ENCODE results near the gene GINS2. TPM values are rescaled to one million over a fixed set of nuclear protein-coding genes. Genes with fewer than 3 reads are reported as not detected.

Gene GINS2
- total RNA-seq, 3 donors from 2014 or later (not counting 1 experiment from before 2014, with no cell fraction given) = 0.73 to 2.6 (median 0.89) TPM

DNA sequence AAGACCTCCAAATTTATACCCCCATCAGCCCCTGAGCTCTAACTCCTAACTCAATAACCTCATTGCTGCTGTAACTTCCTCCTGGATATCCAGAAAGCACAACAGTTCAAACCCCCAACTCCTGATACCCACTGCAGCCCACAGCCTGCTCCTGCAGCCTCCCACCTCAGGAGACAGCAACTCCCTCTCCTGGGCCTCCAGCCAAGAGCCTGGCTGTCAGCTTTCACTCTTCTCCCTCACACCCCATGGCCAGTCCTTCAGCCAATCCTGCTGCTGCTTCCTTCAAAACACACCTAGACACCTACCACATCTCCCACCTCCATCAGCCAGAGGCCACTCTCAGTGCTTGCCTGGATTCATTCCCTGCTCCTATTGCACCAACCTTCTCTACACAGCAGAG, 5.4 kb downstream of the GINS2 start:
- H3K4me3 Mint-ChIP-seq = no peak overlapping the region
- no peaks in the 10 kb centered on the region for H3K9me3 Mint-ChIP-seq
- no peak overlapping the region for H3K27ac Mint-ChIP-seq
- H3K4me1 Mint-ChIP-seq = peaks cover 10 to 20% of the 10 kb centered on the region in 2 donors
- H3K36me3 Mint-ChIP-seq = no peaks in the 10 kb centered on the region
- Histone ChIP-seq H3K4me1 (ENCODE audit: control insufficient read depth, insufficient read depth, low read length) (peaks cover 5% of the 10 kb centered on the region), H3K27ac (ENCODE audit: low read length) (no peak overlapping the region), H3K27me3 (ENCODE audit: control insufficient read depth, insufficient read depth, low read length) (no peaks in the 10 kb centered on the region), H3K36me3 (ENCODE audit: control insufficient read depth, insufficient read depth, low read length) (no peaks in the 10 kb centered on the region), H3K4me3 (ENCODE audit: low read length) (no peak overlapping the region), H3K9me3 (ENCODE audit: control insufficient read depth, insufficient read depth, low read length) (no peaks in the 10 kb centered on the region)
- intact Hi-C loops (cut with micrococcal nuclease) = no loop called here
- H3K27me3 Mint-ChIP-seq (ENCODE audit: low read depth in 2 of 2) = no peaks in the 10 kb centered on the region
- TF ChIP-seq, protein P1, sequence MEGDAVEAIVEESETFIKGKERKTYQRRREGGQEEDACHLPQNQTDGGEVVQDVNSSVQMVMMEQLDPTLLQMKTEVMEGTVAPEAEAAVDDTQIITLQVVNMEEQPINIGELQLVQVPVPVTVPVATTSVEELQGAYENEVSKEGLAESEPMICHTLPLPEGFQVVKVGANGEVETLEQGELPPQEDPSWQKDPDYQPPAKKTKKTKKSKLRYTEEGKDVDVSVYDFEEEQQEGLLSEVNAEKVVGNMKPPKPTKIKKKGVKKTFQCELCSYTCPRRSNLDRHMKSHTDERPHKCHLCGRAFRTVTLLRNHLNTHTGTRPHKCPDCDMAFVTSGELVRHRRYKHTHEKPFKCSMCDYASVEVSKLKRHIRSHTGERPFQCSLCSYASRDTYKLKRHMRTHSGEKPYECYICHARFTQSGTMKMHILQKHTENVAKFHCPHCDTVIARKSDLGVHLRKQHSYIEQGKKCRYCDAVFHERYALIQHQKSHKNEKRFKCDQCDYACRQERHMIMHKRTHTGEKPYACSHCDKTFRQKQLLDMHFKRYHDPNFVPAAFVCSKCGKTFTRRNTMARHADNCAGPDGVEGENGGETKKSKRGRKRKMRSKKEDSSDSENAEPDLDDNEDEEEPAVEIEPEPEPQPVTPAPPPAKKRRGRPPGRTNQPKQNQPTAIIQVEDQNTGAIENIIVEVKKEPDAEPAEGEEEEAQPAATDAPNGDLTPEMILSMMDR (IDR thresholded peaks at IDR 0.05) = no peak
- DNase-seq (no peak), ATAC-seq (no peak)

DNA sequence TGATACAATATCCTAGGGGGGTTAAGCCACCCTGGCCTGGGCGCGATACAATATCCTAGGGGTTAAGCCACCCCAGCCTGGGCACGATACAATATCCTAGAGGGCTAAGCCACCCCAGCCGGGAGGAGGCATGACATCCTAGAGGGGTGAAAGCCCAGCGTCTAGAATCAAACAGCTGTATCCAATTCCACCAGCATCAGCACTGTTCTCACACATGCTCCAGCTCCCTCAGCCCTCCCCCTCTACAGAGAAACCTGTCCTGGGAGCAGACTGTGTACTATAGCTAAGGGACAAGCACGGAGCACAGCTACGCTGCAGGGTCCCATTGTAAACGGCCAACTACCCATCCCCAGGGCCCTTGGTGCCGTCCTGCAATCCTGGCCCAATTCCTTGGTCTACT, 6.2 kb downstream of the GINS2 start:
- ATAC-seq = no peak
- Histone ChIP-seq H3K27me3 (ENCODE audit: control insufficient read depth, insufficient read depth, low read length) (no peaks in the 10 kb centered on the region), H3K4me3 (ENCODE audit: low read length) (no peak overlapping the region), H3K27ac (ENCODE audit: low read length) (no peak overlapping the region), H3K4me1 (ENCODE audit: control insufficient read depth, insufficient read depth, low read length) (no peaks in the 10 kb centered on the region), H3K9me3 (ENCODE audit: control insufficient read depth, insufficient read depth, low read length) (no peaks in the 10 kb centered on the region), H3K36me3 (ENCODE audit: control insufficient read depth, insufficient read depth, low read length) (no peaks in the 10 kb centered on the region)
- intact Hi-C loops (cut with micrococcal nuclease) = no loop called here
- DNase-seq = no peak
- no peak overlapping the region for H3K4me3 Mint-ChIP-seq
- TF ChIP-seq, protein P1 (IDR thresholded peaks at IDR 0.05) = no peak
- no peaks in the 10 kb centered on the region for H3K9me3 Mint-ChIP-seq
- no peaks in the 10 kb centered on the region for H3K36me3 Mint-ChIP-seq
- no peak overlapping the region for H3K27ac Mint-ChIP-seq
- WGBS (ENCODE audit: insufficient coverage) = 99% methylated on average over 9 of the region's 9 CpGs
- no peaks in the 10 kb centered on the region for H3K27me3 Mint-ChIP-seq (ENCODE audit: low read depth in 2 of 2)
- peaks cover 10 to 20% of the 10 kb centered on the region in 2 donors for H3K4me1 Mint-ChIP-seq

DNA sequence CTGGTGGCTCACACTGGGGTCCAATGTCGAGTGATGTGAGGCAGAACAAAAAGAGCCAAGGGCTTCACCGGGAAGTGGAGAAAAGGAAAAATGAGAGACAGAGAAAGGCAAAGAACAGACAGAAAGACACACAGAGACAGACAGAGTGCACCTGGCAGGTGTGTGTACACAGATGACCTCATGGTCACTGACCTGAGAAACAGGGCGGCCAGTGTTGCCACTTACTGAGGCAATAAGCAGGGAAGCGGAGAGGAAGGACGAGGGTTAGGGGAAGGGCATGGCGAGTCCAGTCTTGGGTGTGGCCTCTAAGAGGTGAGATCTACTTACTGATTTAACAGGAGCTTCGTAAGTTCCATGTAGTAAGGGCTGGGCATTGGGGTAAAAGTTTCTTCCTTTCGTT, 7.5 kb downstream of the GINS2 start:
- DNase-seq = no peak
- 93% methylated on average over 6 of the region's 8 CpGs for WGBS (ENCODE audit: insufficient coverage)
- TF ChIP-seq, protein P1 (IDR thresholded peaks at IDR 0.05) = no peak
- Mint-ChIP-seq H3K36me3 (no peaks in the 10 kb centered on the region), H3K4me1 (peaks cover 10 to 20% of the 10 kb centered on the region in 2 donors), H3K9me3 (no peaks in the 10 kb centered on the region), H3K27me3 (ENCODE audit: low read depth in 2 of 2) (no peaks in the 10 kb centered on the region), H3K4me3 (no peak overlapping the region), H3K27ac (peak overlapping the region in 1 of 2 donors; percentile 83)
- Histone ChIP-seq H3K9me3 (ENCODE audit: control insufficient read depth, insufficient read depth, low read length) (no peaks in the 10 kb centered on the region), H3K4me3 (ENCODE audit: low read length) (no peak overlapping the region), H3K27me3 (ENCODE audit: control insufficient read depth, insufficient read depth, low read length) (no peaks in the 10 kb centered on the region), H3K27ac (ENCODE audit: low read length) (no peak overlapping the region), H3K4me1 (ENCODE audit: control insufficient read depth, insufficient read depth, low read length) (no peaks in the 10 kb centered on the region), H3K36me3 (ENCODE audit: control insufficient read depth, insufficient read depth, low read length) (peaks cover 5% of the 10 kb centered on the region)
- no peak for ATAC-seq
- intact Hi-C loops (cut with micrococcal nuclease) = no loop called here

- H3K4me1 Mint-ChIP-seq = peaks cover 10 to 22% of the 10 kb centered on the region in 2 donors
- Histone ChIP-seq H3K27me3 (ENCODE audit: control insufficient read depth, insufficient read depth, low read length) (no peaks in the 10 kb centered on the region), H3K36me3 (ENCODE audit: control insufficient read depth, insufficient read depth, low read length) (peaks cover 11% of the 10 kb centered on the region), H3K9me3 (ENCODE audit: control insufficient read depth, insufficient read depth, low read length) (no peaks in the 10 kb centered on the region), H3K4me3 (ENCODE audit: low read length) (no peak overlapping the region), H3K27ac (ENCODE audit: low read length) (no peak overlapping the region), H3K4me1 (ENCODE audit: control insufficient read depth, insufficient read depth, low read length) (no peaks in the 10 kb centered on the region)
- H3K27ac Mint-ChIP-seq = peak overlapping the region; percentile 60 to 83
- TF ChIP-seq, protein P1 (IDR thresholded peaks at IDR 0.05) = no peak
- peaks cover 4% of the 10 kb centered on the region for H3K36me3 Mint-ChIP-seq
- intact Hi-C loops (cut with micrococcal nuclease) = no loop called here
- no peaks in the 10 kb centered on the region for H3K27me3 Mint-ChIP-seq (ENCODE audit: low read depth in 2 of 2)
- no peak for DNase-seq
- peak in 1 of 3 donors; percentile 19 for ATAC-seq
- H3K4me3 Mint-ChIP-seq = no peak overlapping the region
- 82% methylated on average over 6 of the region's 6 CpGs for WGBS (ENCODE audit: insufficient coverage)
- no peaks in the 10 kb centered on the region for H3K9me3 Mint-ChIP-seq
Observed at GRCh38 chr16:85680352-85680944, 8.3 kb downstream of the GINS2 start.

Measured in natural killer cell (primary cell).